ENCODE data around the gene CEP290. TPM values are rescaled to one million over a fixed set of nuclear protein-coding genes. Genes with fewer than 3 reads are reported as not detected.

Gene CEP290
- total RNA-seq, 1 donor from 2014 or later, result 27.5 TPM

- no peak for TF ChIP-seq CTCF (conservative IDR thresholded peaks at IDR 0.05)
- H3K4me3 Mint-ChIP-seq, result no peak overlapping the region
- H3K27ac Mint-ChIP-seq (ENCODE audit: unreplicated experiment), result no peak overlapping the region
- H3K36me3 Mint-ChIP-seq (ENCODE audit: low read depth), result peaks cover 35% of the 10 kb centered on the region
- H3K27me3 Mint-ChIP-seq (ENCODE audit: low read depth), result no peaks in the 10 kb centered on the region
- no peak for DNase-seq (ENCODE audit: low read depth, low spot score)
- H3K9me3 Mint-ChIP-seq, result peaks cover 3% of the 10 kb centered on the region
- H3K4me1 Mint-ChIP-seq, result no peaks in the 10 kb centered on the region
These were observed 42.3 kb upstream of the CEP290 start for GRCh38 chr12:88184196-88184595.

GRCh38 chr12:88182416-88182815, 40.5 kb upstream of the CEP290 start:
- DNase-seq (ENCODE audit: low read depth, low spot score), result no peak
- no peak overlapping the region for H3K4me3 Mint-ChIP-seq
- H3K9me3 Mint-ChIP-seq, result peaks cover 3% of the 10 kb centered on the region
- H3K4me1 Mint-ChIP-seq, result no peaks in the 10 kb centered on the region
- no peak overlapping the region for H3K27ac Mint-ChIP-seq (ENCODE audit: unreplicated experiment)
- peaks cover 36% of the 10 kb centered on the region for H3K36me3 Mint-ChIP-seq (ENCODE audit: low read depth)
- no peaks in the 10 kb centered on the region for H3K27me3 Mint-ChIP-seq (ENCODE audit: low read depth)
- no peak for TF ChIP-seq CTCF (conservative IDR thresholded peaks at IDR 0.05)

- no peaks in the 10 kb centered on the region for H3K4me1 Mint-ChIP-seq
- no peak overlapping the region for H3K27ac Mint-ChIP-seq (ENCODE audit: unreplicated experiment)
- no peak for DNase-seq (ENCODE audit: low read depth, low spot score)
- no peak overlapping the region for H3K4me3 Mint-ChIP-seq
- H3K36me3 Mint-ChIP-seq (ENCODE audit: low read depth), result peaks cover 38% of the 10 kb centered on the region
- TF ChIP-seq CTCF (conservative IDR thresholded peaks at IDR 0.05), result no peak
- peaks cover 3% of the 10 kb centered on the region for H3K9me3 Mint-ChIP-seq
- no peaks in the 10 kb centered on the region for H3K27me3 Mint-ChIP-seq (ENCODE audit: low read depth)
These were observed 40.0 kb upstream of the CEP290 start for GRCh38 chr12:88181881-88182280.

- Mint-ChIP-seq H3K27ac (ENCODE audit: unreplicated experiment) (no peak overlapping the region), H3K4me1 (no peaks in the 10 kb centered on the region), H3K9me3 (no peaks in the 10 kb centered on the region), H3K27me3 (ENCODE audit: low read depth) (no peaks in the 10 kb centered on the region), H3K36me3 (ENCODE audit: low read depth) (peaks cover 34% of the 10 kb centered on the region), H3K4me3 (no peak overlapping the region)
- TF ChIP-seq CTCF (conservative IDR thresholded peaks at IDR 0.05), result no peak
- no peak for DNase-seq (ENCODE audit: low read depth, low spot score)
These were observed 37.6 kb upstream of the CEP290 start for GRCh38 chr12:88179436-88180014.

- Mint-ChIP-seq H3K4me3 (no peak overlapping the region), H3K27me3 (ENCODE audit: low read depth) (no peaks in the 10 kb centered on the region), H3K27ac (ENCODE audit: unreplicated experiment) (no peak overlapping the region), H3K9me3 (no peaks in the 10 kb centered on the region), H3K36me3 (ENCODE audit: low read depth) (peaks cover 25% of the 10 kb centered on the region), H3K4me1 (no peaks in the 10 kb centered on the region)
- DNase-seq (ENCODE audit: low read depth, low spot score), result no peak
- no peak for TF ChIP-seq CTCF (conservative IDR thresholded peaks at IDR 0.05)
These were observed 33.7 kb upstream of the CEP290 start for GRCh38 chr12:88175544-88175943.

Measured in neural crest cell (in vitro differentiated cells).